Measurements from ENCODE around the gene SLC9A7. TPM values are rescaled to one million over a fixed set of nuclear protein-coding genes. Genes with fewer than 3 reads are reported as not detected.

The SLC9A7 gene
- total RNA-seq, 1 donor from 2014 or later: 1.9 TPM

- Histone ChIP-seq H3K36me3 (no peaks in the 10 kb centered on the region), H3K27ac (replicated peaks) (no peak overlapping the region), H3K9me3 (replicated peaks) (no peaks in the 10 kb centered on the region), H3K4me3 (no peak overlapping the region), H3K4me1 (no peaks in the 10 kb centered on the region), H3K27me3 (ENCODE audit: low read depth) (no peaks in the 10 kb centered on the region)
- intact Hi-C loops (cut with micrococcal nuclease): no loop called here
- TF ChIP-seq, protein P1, sequence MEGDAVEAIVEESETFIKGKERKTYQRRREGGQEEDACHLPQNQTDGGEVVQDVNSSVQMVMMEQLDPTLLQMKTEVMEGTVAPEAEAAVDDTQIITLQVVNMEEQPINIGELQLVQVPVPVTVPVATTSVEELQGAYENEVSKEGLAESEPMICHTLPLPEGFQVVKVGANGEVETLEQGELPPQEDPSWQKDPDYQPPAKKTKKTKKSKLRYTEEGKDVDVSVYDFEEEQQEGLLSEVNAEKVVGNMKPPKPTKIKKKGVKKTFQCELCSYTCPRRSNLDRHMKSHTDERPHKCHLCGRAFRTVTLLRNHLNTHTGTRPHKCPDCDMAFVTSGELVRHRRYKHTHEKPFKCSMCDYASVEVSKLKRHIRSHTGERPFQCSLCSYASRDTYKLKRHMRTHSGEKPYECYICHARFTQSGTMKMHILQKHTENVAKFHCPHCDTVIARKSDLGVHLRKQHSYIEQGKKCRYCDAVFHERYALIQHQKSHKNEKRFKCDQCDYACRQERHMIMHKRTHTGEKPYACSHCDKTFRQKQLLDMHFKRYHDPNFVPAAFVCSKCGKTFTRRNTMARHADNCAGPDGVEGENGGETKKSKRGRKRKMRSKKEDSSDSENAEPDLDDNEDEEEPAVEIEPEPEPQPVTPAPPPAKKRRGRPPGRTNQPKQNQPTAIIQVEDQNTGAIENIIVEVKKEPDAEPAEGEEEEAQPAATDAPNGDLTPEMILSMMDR (IDR thresholded peaks at IDR 0.05; ENCODE audit: borderline replicate concordance): no peak
- no peak for DNase-seq
Measured at GRCh38 chrX:46703980-46704379, 54.9 kb downstream of the SLC9A7 start.

DNA sequence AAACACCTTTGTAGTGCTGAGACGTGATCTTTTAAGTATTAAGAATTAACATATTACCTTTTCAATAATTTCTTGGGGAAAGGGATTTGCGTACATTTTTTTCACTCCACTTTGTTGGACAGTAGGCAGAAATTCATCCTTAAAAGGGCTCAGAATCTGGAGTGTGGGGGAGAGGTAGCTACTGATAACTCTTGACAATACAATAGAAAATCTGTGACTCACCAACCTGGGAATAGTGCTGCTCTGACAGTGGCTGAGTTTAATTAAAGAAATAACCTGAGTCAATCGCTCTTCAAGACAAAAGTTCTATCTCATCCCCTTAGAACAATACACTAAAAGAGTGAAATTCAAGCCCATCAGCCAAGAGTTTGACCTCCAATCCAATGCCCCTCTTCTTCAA is 60.2 kb downstream of the SLC9A7 start:
- DNase-seq: no peak
- no peaks in the 10 kb centered on the region for H3K9me3 ChIP-seq (replicated peaks)

GRCh38 chrX:46695491-46695890 is 63.4 kb downstream of the SLC9A7 start:
- Histone ChIP-seq H3K4me3 (no peak overlapping the region), H3K27ac (replicated peaks) (no peak overlapping the region), H3K9me3 (replicated peaks) (no peaks in the 10 kb centered on the region), H3K27me3 (ENCODE audit: low read depth) (no peaks in the 10 kb centered on the region), H3K36me3 (no peaks in the 10 kb centered on the region), H3K4me1 (no peaks in the 10 kb centered on the region)
- TF ChIP-seq, protein P1 (IDR thresholded peaks at IDR 0.05; ENCODE audit: borderline replicate concordance): no peak
- DNase-seq: no peak
- intact Hi-C loops (cut with micrococcal nuclease): no loop called here

More for the DNA sequence above, 60.2 kb downstream of the SLC9A7 start:
- H3K4me1 ChIP-seq: no peaks in the 10 kb centered on the region
- H3K27ac ChIP-seq (replicated peaks): no peak overlapping the region
- TF ChIP-seq, protein P1 (IDR thresholded peaks at IDR 0.05; ENCODE audit: borderline replicate concordance): no peak
- H3K27me3 ChIP-seq (ENCODE audit: low read depth): no peaks in the 10 kb centered on the region
- intact Hi-C loops (cut with micrococcal nuclease): no loop called here
- H3K36me3 ChIP-seq: no peaks in the 10 kb centered on the region
- no peak overlapping the region for H3K4me3 ChIP-seq

DNA sequence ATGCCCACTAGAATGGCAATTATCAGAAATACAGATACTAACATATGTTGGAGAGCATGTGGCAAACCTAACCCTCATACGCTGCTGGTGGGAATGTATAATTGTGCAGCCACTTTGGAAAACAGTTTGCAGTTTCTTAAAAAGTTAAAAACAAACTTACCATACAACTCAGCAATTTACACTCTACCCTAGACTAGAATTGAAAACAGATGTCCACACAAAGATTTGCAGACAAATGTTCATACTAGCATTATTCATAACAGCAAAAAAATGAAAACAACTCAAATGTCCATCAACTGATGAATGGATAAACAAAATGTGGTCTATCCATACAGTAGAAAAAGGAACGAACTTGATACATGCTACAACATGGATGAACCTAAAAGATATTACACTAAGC is 64.4 kb downstream of the SLC9A7 start:
- TF ChIP-seq, protein P1 (IDR thresholded peaks at IDR 0.05; ENCODE audit: borderline replicate concordance): no peak
- Histone ChIP-seq H3K27ac (replicated peaks) (no peak overlapping the region), H3K36me3 (no peaks in the 10 kb centered on the region), H3K9me3 (replicated peaks) (no peaks in the 10 kb centered on the region), H3K4me1 (no peaks in the 10 kb centered on the region), H3K4me3 (no peak overlapping the region), H3K27me3 (ENCODE audit: low read depth) (no peaks in the 10 kb centered on the region)
- intact Hi-C loops (cut with micrococcal nuclease): no loop called here
- DNase-seq: no peak

GRCh38 chrX:46693149-46693548 is 65.8 kb downstream of the SLC9A7 start:
- no peaks in the 10 kb centered on the region for H3K4me1 ChIP-seq
- H3K27ac ChIP-seq (replicated peaks): no peak overlapping the region
- H3K36me3 ChIP-seq: no peaks in the 10 kb centered on the region
- no peak overlapping the region for H3K4me3 ChIP-seq
- TF ChIP-seq, protein P1 (IDR thresholded peaks at IDR 0.05; ENCODE audit: borderline replicate concordance): no peak
- intact Hi-C loops (cut with micrococcal nuclease): no loop called here
- DNase-seq: no peak
- H3K9me3 ChIP-seq (replicated peaks): no peaks in the 10 kb centered on the region
- H3K27me3 ChIP-seq (ENCODE audit: low read depth): no peaks in the 10 kb centered on the region

GRCh38 chrX:46690818-46691217 is 68.1 kb downstream of the SLC9A7 start:
- no peak for DNase-seq
- no peak overlapping the region for H3K27ac ChIP-seq (replicated peaks)
- no peaks in the 10 kb centered on the region for H3K9me3 ChIP-seq (replicated peaks)
- intact Hi-C loops (cut with micrococcal nuclease): no loop called here
- no peaks in the 10 kb centered on the region for H3K27me3 ChIP-seq (ENCODE audit: low read depth)
- no peaks in the 10 kb centered on the region for H3K36me3 ChIP-seq
- TF ChIP-seq, protein P1 (IDR thresholded peaks at IDR 0.05; ENCODE audit: borderline replicate concordance): no peak
- no peak overlapping the region for H3K4me3 ChIP-seq
- H3K4me1 ChIP-seq: no peaks in the 10 kb centered on the region
